OCI-LY7 (cell line): ENCODE measurements around the gene OR2K2.

Experiments
- CTCF ChIP-seq: fragments of 200-600 bp; sonication (generic); conservative IDR thresholded peaks from 2 replicates; pipeline ENCODE4 v1.5.1; 2014; ENCODE audit warnings: mild to moderate bottlenecking, antibody characterized with exemption, low read length, moderate library complexity, mixed read lengths
- EZH2phosphoT487 ChIP-seq: fragments of 200-600 bp; sonication (generic); IDR thresholded peaks from 2 replicates; pipeline ENCODE4 v1.6.1; 2018; ENCODE audit warnings: low read depth, borderline replicate concordance, mild to moderate bottlenecking, mixed run types, antibody characterized with exemption, low read length, moderate library complexity, mixed read lengths

- no peak for TF ChIP-seq CTCF
- no peak for TF ChIP-seq EZH2phosphoT487
These were observed 45.0 kb upstream of the OR2K2 start for GRCh38 chr9:111375062-111375461.
